NCI-H2196 treated with DMSO at 0.1 percent for 48 hours (cell line): ENCODE measurements around the gene PEX6.
A peak's percentile ranks its signal among the peaks of the same experiment; 100 is the strongest.
"Not testable (repeated sequence)": the region's sequence is repeated elsewhere in the genome, so short reads cannot be mapped to it uniquely, and the experiment has no call there.

ENCODE experiments used
- DNase-seq: peaks from one replicate; lab custom pipeline; 2025; ENCODE audit not compliant: unreplicated experiment; lab: John Stamatoyannopoulos, UW

The PEX6 gene

DNA sequence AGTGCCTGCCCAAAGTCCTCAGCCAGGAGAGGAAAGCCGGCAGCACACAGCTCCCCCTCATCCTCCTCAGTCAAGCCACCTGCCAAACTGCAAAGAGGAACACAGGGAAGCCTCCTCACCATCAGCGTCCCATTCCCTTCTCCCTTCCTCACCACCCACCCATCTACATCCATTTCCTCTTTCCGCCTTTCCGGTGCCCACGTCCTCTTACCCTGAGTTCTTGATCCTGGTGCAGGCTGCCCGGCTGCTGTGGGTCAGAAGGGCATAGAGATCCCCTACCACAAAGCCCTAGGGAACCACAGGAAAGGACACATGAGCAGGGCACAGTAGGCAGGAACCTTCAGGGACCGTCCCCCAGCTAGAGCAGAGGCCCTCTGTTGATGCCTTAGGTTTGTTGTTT, 12.4 kb downstream of the PEX6 start:
- DNase-seq = no peak

DNA sequence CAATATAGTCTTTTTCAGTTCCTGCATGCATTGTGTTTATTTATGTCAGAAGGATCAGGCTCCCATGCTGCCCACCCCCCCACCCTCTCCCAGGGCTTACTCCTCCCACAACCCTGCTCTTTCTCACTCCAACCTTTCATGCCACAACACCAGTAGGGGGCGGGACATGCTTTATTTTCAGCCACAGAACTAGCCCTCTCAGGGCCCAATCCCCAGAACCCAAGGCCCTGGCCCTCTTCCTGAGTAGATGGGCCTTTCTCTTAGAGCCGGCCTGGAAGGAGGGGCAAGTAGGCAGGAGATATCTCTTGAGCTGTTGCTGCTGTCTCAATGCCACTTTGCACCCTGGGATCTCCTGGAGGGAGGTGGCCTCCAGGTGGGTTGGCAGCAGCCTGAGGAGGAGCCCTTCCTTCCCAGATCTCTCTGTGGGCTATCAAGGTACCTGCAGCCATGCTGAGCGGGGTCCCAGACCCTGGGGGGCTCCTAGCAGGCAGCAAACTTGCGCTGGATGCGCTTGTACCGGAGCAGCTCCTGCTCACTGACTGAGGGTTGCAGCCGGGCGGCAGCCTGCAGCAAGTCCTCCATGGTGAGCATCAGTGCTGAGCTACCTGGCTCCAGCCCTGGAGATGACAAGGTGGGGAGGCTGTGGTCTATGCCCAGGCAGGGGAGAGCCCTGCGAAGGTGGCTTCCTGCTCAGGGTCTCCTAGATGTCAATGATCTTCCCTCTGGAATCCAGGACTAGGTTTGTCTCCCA, 15.0 kb downstream of the PEX6 start:
- peak; percentile 32 for DNase-seq

DNA sequence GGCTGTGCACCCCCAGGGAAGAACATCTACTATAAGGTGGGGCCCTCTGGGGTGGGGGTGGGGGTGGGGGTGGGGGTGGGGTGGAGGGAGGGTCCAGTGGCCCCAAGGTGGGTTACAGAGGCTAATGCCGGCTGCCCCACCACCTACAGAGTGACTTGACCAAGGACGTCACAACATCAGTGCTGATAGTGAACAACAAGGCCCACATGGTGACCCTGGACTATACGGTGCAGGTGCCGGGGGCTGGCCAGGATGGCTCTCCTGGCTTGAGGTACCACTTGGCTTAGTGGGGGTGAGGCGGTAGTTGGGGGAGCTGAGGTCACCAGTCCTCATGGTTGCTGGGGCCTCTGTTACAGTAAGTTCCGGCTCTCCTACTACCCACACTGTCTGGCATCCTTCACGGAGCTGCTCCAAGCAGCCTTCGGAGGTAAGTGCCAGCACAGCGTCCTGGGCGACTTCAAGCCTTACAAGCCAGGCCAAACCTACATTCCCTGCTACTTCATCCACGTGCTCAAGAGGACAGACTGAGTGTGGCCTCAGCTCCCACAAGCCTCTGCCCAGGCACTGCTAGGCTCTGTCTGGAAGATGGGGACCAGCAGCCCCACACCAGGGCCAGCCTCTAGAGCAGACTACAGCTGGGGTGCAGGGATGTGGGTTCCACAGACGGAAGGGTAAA, 15.7 kb downstream of the PEX6 start:
- no peak for DNase-seq

DNA sequence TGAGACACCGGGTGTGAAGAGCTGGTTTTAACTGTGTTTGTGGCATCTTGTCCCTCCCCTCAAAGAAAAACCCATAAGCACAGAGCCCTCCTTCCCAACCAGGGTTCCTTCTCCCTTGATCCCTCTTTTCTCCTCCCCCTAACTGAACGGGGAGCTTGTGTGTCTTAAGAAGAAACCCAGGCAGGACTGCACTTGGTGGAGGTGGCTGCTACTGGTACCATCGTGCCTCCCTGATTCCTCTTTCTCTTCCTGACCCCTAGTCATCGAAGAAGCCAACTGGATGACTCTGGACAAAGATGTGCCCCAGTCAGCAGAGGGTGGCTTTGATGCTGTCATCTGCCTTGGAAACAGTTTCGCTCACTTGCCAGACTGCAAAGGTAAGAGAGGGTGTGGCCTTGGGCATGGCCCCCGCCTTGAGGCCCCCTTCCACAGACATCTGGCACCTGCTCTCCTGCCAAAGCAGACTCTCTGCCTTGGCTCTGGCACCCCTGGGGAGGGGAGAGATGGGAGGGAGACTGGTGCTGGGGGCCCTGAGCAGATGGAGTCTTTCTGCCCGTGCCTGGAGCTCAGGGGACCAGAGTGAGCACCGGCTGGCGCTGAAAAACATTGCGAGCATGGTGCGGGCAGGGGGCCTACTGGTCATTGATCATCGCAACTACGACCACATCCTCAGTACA, 16.3 kb downstream of the PEX6 start:
- DNase-seq = no peak

DNA sequence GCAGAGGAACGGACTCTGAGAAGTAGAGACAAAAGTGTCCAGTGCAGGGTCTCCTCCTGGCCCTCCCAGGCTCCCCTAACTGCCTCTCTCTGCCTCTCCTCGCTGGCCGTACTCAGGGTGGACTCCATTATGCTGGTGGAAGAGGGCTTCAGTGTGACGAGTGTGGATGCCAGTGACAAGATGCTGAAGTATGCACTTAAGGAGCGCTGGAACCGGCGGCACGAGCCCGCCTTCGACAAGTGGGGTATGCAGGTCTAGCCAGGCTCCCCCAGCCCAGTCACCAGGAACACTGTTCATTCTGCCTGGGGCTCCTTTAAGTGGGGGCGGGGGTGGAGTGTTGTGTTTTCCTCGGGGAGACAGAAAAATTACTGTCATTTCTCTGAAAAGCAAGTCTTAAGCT, 16.9 kb downstream of the PEX6 start:
- DNase-seq = no peak

DNA sequence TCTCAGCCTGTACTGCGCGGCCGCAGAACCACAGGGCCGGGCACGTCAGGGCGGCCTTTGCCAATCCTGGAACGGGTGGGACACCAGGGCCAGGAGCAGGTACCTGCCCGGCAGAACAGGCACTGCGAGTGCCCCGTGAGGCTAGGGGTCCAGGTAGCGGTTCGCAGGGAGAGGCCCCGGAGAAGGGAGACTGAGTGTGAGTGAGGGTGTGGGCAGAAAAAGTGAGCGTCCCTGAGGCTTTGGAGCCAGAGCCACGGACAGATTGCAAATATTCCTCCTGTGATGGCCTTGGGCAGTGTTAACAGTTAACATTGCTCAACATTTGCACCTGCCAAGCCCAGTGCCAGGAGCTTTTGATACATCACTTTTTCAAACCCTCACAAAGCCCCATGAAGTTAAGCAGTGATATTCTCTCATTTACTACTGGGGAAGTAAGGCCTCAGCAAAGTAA, 17.9 kb downstream of the PEX6 start:
- no peak for DNase-seq

DNA sequence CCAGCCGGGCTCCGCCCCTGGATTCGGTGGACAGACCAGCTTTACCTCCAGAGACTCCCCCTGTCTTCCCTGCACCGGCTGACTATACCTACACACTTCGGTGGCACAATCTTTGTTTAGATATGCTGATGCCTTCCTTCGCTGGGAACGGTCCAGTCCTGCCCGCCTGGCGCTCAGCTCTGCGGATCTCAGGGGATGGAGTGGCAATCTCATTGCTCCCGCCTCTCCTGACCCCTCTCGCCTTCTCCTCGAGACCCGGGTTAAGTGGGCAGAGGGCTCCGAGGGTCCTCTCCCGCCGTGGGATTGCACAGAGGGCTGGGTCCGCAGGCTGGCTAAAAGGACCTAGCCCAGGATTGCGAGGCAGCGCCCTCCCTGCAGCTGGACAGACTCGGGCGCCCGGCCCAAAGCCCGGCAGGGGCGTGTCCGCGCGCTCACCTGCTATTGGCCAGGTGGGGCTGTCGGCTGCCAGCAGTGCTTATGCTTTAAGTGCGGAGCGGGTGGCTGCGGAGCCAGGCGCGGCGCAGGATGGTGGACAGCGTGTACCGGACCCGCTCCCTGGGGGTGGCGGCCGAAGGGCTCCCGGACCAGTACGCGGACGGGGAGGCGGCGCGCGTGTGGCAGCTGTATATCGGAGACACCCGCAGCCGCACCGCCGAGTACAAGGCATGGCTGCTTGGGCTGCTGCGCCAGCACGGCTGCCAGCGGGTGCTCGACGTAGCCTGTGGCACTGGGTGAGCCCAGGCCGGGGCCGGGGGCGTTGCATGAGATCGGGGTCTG, 18.6 kb downstream of the PEX6 start, which contains the start of gene GNMT:
GNMT (plus strand) TSS at position 512 of the 777 bp plus-strand sequence; CDS start at position 526, 14 bp downstream.
- peak; percentile 52 for DNase-seq

DNA sequence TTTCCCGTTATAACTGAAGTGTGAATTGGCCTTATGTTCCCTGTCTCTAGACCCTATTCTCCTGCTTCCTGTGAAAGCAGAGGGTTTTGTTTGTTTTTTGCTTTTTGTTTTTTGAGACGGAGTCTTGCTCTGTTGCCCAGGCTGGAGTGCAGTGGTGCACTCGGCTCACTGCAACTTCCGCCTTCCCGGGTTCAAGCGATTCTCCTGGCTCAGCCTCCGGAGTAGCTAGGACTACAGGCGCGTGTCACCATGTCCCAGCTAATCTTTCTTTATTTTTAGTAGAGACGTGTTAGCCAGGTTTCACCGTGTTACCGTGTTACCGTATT, 19.1 kb downstream of the PEX6 start:
- DNase-seq = no peak

DNA sequence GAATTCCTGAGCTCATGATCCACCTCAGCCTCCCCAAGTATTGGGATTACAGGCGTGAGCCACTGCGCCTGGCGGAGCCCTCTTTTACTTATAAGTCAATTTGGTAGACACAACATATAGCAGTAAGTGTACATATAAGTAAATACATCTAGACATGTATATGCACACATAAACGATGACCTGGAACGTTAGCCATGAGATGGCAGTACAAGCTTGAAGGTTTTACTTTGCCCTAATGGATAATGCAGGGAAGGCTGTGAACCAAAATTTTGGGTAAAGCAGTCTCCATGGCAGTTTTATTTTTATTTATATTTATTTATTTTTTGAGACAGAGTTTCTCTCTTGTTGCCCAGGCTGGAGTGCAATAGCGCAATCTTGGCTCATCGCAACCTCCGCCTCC, 20.9 kb downstream of the PEX6 start:
- DNase-seq = no peak

DNA sequence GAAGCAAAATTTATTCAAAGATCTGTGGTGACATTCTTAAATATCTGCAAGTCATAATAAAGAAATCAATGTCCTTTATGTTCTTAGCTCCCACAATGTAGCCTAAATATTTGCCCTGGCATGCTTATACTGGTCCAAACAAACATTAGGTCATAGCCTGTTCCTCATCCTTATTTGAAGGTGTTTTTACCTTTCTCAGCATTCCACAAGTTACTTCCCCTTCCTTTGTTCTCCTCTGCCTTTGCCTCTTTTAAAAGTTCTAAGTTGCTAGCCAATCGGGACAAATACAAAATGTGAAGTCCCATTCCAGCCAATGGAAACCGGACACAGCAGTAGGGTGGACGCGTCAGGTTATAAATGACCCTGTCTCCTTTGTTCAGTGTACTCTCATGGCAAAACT, 24.6 kb downstream of the PEX6 start:
- DNase-seq = not testable (repeated sequence)

DNA sequence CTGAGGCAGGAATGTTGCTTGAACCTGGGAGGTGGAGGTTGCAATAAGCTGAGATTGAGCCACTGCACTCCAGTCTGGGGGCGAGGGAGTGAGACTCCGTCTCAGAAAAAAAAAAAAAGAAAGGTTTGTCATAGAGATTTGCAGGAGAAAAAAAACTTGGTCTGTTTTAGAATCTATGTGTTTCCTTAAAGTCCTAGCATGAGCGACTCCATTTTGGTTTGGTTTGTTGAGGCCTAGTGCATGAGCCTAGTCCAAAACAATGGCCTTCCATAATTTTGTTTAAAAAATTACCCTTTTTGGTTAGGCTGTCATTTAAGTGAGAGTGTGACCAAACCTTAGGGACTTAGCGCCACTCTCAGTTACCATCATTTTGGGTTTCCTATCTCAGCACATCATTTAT, 26.6 kb downstream of the PEX6 start:
- no peak for DNase-seq

DNA sequence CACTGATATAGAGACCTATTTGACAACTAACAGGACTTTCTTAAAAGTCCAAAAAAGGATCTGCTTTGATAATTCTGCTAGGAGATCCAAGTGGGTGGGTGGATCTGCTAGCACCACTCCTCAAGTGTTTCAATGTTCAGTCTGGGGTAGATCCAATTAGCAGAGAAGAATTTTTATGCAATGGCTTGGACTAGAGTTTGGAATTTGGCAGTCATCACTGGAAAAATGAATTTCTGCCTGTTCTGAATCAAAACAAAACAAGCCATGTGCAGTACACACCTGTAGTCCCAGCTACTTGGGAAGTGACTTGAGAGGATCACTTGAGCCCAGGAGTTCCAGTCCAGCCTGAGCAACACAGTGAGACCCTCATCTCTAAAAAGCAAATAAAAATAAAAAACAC, 31.0 kb downstream of the PEX6 start:
- DNase-seq = no peak

DNA sequence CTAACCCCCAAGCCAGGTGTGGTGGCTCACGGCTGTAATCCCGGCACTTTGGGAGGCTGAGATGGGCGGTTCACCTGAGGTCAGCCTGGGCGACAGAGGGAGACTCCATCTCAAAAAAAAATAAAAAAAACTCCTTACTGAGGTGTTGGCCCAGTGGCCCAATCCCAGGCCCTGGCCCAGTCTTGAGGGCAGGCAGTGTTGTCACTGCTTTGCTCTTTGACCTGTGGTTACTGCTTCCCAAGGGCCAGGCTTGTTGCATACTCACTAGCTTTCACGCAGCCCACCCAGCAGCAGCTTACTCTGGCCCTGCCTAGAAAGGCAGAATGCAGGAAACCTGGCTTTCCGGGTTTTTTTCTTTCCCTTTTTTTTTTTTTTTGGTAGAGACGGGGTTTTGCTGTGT, 36.5 kb downstream of the PEX6 start:
- DNase-seq = no peak

DNA sequence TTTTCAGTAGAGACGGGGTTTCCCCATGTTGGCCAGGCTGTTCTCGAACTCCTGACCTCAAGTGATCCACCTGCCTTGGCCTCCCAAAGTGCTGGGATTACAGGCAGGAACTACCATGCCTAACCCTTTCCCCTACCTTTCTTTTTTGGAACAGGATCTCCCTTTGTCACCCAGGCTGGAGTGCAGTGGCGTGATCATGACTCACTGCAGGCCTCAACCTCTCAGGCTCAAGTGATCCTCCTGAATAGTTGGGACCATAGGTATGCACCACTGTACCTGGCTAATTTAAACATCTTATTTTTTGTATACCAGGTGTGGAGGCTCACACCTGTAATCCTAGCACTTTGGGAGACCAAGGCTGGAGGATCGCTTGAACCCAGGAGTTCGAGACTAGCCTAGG, 37.6 kb downstream of the PEX6 start:
- DNase-seq = not testable (repeated sequence)

DNA sequence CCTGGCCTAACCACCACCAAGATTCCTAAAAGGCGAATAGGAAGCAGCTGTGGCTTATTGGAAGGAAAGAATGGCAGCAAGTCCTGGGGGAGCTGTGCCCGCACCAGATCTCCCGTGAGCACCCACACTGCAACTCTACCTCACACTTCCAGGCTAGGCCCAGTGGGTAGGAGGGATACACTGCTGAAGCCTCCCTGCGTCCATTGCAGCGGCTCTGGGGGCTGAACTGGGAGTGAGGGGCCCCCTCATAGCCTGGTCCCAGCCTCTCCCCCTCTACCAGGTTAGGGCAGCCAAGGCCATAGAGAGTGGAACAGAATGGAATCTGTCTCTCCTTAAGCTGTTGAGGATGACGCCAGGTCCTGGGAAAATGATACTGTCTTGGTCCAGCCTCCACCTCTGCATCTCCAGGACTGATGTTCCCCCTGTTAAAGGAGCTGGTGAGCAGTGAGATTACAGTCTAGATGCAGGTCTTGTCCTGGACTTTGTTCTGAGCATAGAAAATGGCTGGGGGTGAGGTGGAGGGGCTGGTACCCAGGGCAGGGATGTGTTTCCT, 38.4 kb downstream of the PEX6 start:
- no peak for DNase-seq

DNA sequence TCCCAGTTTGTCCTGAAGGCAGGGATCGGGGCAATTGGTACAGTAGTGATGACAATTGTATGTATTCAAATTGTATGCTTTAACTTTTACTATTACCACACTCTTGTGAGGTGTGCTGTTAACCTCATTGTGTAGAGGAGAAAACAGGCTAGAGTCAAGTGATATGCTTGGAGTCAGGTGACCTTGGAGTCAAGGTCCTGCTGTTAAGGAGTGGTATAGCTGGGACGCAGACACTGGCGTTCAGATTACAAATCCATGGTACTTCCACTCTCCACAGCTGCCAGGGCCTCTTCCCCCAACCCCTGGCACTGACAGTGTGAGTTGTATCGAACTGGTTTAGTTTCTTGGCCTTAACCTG, 39.2 kb downstream of the PEX6 start:
- DNase-seq = no peak

DNA sequence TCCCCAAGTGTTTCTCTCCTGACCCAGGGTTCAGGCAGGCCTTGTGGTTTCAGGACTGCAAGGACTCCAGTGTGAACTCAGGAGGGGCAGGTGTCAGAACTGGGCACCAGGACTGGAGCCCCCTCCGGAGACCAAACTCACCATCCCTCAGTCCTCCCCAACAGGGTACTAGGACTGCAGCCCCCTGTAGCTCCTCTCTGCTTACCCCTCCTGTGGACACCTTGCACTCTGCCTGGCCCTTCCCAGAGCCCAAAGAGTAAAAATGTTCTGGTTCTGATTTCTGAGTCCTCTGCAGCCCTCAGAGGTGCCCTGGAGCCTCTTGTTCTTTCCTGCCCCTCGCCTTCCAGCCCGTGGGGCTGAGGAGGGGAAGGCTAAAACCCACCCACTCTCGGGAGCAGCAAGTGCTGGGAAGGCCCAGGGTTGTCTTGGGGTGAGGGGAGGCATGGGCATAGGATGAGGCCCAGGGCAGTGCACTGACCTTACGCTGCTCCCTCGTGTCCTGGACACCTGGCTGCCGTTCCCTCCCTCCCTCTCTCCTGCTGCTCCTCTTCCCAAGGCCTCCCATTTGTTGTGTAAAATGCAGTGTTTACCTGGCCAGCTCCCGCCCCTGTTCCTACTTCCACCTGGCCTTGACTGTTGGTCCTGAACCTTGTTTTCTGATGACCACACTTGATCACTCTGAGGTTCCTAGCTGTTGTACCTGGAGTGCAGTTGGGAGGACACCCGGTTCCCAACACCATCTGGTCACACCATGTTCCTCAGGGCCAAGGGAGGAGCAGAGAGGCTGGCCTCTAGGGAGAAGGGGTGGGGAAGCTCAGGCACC, 39.8 kb downstream of the PEX6 start:
- no peak for DNase-seq

DNA sequence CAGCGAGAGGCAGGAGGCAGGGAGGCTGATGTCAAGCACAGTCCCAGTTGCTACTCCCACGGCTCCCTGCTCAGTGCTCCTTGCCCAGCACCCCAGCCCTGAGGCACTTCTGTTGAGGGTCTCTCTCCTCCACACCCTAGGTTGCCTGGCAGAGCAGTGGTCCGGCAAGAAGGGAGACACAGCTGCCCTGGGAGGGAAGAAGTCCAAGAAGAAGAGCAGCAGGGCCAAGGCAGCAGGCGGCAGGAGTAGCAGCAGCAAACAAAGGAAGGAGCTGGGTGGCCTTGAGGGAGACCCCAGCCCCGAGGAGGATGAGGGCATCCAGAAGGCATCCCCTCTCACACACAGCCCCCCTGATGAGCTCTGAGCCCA, 40.6 kb downstream of the PEX6 start:
- DNase-seq = no peak

DNA sequence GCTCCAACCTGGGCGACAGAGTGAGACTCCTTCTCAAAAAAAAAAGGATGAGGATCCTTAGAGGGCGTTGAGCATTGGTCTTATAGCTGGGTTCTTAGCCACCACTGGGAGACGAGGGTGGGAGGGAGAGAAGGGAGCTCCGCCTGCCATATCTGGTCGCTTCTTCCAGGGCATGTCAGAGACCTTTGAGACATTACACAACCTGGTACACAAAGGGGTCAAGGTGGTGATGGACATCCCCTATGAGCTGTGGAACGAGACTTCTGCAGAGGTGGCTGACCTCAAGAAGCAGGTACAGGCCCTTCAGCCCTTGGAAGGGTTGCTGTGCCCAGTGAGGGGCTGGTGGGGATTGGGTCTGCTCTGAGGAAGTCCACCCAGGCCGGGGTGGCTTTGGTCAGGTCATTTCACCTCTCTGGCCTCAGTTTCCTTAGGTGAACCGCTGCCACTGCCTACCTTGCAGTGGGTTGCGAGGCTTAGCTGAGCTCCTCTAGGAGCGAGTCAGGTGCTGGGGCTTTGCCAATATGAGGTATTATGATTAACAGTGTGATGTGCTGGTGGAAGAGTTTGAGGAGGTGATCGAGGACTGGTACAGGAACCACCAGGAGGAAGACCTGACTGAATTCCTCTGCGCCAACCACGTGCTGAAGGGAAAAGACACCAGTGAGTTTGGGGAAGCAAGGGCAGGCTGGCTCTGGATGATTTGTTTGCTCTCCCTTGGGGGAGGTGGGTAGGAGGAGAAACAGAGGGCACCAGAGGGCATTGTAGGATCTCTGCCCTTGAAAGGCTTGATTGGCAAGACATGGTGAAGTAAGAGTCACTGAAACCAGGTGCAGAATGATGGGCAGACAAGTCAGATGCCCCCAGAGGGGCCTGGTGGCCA, 41.2 kb downstream of the PEX6 start:
- DNase-seq = no peak
